GM12891 (cell line): ENCODE measurements around the gene UBXN11.

ENCODE experiments used
- PAX5 ChIP-seq: IDR thresholded peaks from 2 replicates; pipeline ENCODE4 v1.6.1; 2011; ENCODE audit warnings: low read length, moderate library complexity, mild to moderate bottlenecking; ENCODE audit not compliant: insufficient read depth, severe bottlenecking
- POLR2A ChIP-seq: IDR thresholded peaks from 2 replicates; pipeline ENCODE4 v1.6.1; 2011; ENCODE audit warnings: low read depth, low read length, control low read depth
- POLR2AphosphoS5 ChIP-seq: IDR thresholded peaks from 2 replicates; pipeline ENCODE4 v1.6.1; 2011; ENCODE audit warnings: low read depth, low read length, control low read depth
- SPI1 ChIP-seq: IDR thresholded peaks from 2 replicates; pipeline ENCODE4 v1.6.1; 2011; ENCODE audit warnings: low read depth, low read length, control low read depth
- TAF1 ChIP-seq: IDR thresholded peaks from 2 replicates; pipeline ENCODE4 v1.6.1; 2011; ENCODE audit warnings: low read depth, low read length, control low read depth

DNA sequence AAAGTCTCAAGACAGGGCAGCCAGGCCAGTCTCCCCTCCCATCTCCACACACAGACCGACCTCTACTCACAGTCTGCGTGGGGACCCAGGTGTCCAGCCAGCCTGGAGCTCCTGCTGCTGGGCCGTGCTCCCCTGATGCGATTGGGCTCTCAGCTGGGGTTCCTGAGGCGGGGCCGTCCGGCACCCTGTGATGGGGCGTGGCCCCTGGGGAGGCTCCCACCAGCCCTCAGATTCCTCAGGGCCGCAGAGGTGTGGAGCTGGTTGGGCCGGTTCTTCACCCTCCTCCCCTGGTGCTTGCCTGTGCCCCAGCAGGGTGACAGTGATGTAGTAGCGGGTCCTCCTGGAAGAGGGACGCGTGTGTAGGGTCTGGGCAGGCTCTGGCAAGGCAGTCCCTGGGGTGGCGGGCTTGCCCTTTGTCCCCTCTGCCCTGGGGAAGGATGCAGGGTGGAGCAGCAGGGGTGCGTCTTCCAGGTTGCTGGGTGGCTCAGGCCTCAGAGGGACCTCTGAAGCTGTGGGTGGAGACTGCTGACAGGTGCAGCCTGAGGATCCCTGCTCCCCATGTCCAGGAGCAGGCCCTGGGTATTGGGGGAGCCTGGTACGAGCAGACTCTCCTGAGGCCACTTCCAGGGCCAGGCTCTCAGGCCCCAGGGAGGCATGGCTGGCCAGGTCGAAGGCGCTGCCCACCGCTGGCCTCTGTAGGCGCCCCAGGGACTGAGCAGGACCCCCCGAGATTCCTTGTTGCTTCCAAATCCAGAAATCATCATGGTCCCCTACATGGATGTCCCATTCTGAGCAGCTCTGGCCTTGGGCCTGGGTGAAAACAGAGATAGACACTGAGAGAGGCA lies 47.8 kb upstream of the UBXN11 start, which contains the start of gene CRYBG2:
- TF ChIP-seq POLR2AphosphoS5 = no peak
- no peak for TF ChIP-seq POLR2A
- no peak for TF ChIP-seq TAF1
- TF ChIP-seq SPI1 = no peak
- TF ChIP-seq PAX5 = no peak
